GM12874 (cell line): ENCODE measurements around the gene NBPF4.

Experiments used
- TF ChIP-seq, protein P1 (sequence below): IDR thresholded peaks from 2 replicates; pipeline ENCODE4 v1.5.1; 2011; ENCODE audit warnings: low read depth, mild to moderate bottlenecking, control low read depth, low read length, moderate library complexity; ENCODE audit not compliant: insufficient read depth

The NBPF4 gene

DNA sequence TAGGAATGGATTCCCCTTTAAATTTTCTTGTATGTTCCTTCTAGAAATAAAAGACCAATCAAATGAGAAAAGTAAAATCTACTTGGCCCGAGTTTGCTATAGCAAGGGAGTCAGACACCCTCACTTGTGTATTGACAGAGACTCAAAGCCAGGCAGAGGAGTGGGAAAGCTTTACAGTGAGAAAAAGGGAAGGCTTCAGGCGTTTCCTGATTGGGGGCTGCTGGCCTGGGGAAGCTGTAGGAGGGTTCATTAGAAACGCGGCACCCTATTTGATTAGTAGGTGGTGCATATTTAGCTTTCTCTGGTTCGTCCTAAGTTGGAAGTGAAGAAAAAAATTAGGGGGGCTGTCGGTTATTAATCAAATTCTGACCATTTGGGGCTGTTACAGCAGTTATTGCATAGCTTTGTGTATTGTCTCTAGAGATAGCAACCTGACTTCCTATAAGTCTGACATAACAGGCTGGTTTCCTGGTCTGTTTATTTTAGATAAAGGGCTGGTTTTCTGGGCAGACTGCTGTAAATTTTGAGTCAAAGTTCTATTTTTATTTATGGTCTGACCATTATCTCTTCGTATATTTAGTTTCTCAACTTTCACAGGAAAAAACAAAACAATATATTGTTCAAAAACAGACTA lies 53.8 kb downstream of the NBPF4 start:
- TF ChIP-seq, protein P1, sequence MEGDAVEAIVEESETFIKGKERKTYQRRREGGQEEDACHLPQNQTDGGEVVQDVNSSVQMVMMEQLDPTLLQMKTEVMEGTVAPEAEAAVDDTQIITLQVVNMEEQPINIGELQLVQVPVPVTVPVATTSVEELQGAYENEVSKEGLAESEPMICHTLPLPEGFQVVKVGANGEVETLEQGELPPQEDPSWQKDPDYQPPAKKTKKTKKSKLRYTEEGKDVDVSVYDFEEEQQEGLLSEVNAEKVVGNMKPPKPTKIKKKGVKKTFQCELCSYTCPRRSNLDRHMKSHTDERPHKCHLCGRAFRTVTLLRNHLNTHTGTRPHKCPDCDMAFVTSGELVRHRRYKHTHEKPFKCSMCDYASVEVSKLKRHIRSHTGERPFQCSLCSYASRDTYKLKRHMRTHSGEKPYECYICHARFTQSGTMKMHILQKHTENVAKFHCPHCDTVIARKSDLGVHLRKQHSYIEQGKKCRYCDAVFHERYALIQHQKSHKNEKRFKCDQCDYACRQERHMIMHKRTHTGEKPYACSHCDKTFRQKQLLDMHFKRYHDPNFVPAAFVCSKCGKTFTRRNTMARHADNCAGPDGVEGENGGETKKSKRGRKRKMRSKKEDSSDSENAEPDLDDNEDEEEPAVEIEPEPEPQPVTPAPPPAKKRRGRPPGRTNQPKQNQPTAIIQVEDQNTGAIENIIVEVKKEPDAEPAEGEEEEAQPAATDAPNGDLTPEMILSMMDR = no peak

DNA sequence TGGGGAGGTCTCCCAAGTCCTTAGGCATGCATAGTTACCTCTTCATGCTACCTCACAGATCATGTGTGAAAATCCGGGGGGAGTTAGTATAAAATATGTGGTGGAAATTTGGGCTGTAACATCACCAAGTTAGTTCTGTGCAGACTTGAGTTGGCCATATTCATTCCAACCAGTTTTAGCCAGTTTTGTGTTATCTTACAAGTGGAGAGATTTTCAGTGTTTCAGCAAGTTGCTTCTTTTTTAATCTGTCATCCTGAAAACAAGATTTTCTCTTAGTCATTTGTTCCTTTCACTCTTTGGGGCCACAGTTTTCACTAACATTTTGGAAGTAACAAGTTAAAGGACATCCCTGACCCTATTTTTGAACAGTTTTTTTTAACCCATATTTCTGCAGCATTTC lies 55.1 kb downstream of the NBPF4 start:
- TF ChIP-seq, protein P1 = no peak

DNA sequence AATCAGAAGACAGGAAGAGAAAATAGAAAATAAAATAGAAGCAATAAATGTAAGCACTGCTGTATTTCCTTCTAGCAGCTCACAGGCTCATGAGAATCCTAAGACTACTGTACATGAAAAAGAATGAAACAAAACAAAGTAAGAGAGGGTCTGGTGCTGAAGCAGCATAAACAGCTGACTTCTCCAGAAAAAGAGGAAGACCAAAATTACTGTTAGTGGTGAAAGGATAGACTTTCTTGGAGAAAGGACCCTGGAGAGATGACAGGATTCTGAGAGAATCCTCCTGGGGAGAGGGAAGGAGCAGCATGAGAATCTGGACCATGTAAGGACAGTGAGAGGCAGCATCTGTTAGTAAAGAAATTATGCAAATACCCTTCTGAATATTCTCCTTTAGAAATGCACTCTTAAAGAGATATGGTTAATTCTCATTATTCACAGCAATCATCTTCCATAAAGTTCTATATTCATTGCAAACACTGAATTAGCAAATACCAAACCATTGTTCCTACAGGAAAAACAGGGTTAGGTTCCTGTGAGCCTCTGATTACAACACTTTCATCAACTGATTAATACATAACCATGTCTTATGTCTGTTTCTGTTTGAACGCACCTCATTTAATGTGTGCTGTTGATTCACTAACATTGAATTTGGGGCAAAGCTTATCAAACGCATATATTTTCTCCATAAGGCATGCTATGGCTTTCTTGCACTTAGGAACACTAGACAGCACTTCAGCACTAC lies 60.7 kb downstream of the NBPF4 start:
- TF ChIP-seq, protein P1 = no peak

DNA sequence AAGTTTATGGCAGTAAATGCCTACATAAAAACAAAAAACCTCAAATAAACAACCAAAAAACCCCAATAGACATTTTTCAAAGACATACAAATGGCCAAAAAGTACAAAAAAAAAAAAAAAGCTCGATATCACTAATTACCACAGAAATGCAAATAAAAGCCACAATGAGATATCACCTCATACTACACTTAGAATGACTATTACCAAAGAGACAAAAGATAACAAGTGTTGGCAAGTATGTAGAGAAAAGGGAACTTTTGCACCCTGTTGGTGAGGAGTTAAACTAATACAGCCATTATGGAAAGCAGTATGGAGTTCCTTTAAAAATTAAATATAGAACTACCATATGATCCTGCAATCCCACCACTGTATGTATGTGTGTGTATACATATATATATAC lies 64.9 kb downstream of the NBPF4 start:
- TF ChIP-seq, protein P1 = no peak
